ENCODE results near the gene FGA.

FGA gene

DNA sequence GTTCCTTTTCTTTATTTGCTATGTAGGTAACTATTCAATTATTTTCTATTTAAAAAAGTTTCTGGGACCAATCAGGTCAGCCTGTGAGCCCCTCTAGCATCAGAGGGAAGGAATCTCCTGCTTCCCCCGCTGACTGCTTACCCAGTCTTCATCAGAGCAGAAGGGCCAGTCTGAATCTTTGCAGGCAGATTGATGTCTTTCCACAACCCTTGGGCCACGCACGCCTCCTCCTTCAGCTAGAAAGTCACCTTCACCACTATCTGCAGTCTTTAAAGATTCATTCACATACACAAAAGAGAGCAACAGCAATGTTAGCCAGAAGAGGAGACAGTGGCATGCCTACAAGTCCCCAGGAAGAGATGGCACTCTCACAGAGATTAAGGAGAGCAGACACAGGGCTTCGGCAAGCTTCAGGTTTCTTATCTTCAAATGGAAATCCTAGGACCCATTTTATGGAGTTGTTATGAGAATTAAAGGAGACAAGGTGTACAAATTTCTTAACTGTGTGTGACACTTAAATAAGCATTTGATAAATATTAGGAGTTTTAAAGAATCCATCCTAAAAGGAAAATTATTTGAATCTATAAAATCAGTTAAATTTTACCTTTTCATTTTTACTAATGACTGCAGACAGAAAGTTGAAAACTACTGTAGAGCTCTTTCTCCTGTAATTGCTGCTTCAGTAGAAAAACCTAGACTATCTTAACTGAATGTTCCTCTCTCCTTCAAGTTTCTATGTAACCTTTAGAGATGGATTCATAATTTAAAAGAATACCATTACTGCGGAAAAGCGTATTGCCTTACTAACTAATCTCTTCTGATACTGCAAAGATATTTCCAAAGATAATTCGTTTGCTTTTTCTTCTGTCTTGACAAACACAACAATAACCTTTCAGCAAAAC is 995 bp downstream of the FGA start:
- no peak overlapping the region for H3K4me3 ChIP-seq (ENCODE audit: low read length)
- TF ChIP-seq, protein P1, sequence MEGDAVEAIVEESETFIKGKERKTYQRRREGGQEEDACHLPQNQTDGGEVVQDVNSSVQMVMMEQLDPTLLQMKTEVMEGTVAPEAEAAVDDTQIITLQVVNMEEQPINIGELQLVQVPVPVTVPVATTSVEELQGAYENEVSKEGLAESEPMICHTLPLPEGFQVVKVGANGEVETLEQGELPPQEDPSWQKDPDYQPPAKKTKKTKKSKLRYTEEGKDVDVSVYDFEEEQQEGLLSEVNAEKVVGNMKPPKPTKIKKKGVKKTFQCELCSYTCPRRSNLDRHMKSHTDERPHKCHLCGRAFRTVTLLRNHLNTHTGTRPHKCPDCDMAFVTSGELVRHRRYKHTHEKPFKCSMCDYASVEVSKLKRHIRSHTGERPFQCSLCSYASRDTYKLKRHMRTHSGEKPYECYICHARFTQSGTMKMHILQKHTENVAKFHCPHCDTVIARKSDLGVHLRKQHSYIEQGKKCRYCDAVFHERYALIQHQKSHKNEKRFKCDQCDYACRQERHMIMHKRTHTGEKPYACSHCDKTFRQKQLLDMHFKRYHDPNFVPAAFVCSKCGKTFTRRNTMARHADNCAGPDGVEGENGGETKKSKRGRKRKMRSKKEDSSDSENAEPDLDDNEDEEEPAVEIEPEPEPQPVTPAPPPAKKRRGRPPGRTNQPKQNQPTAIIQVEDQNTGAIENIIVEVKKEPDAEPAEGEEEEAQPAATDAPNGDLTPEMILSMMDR (IDR thresholded peaks at IDR 0.05; ENCODE audit: insufficient read depth, low read depth, low read length, missing control alignments) = no peak
- DNase-seq (ENCODE audit: low read depth) = no peak

DNA sequence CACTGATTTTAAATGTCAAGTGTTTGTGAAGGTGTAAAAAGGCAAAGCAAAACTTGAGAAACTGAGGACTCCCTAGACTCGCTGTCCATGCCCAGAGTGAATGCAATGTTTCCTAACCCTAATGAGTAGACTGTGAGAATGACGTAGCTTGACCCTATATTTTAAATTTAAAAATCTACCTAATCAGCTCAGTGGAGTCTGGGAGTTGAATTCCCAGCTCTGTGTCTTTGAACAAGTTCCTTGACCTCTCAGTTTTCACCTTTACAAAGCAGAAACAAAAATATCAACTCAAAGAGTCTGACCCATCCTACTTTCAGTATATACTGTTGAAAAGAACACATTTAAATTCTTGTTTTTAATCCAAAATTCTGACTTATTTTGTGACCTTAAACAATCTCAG is 2.3 kb downstream of the FGA start:
- DNase-seq (ENCODE audit: low read depth) = no peak
- TF ChIP-seq, protein P1 (IDR thresholded peaks at IDR 0.05; ENCODE audit: insufficient read depth, low read depth, low read length, missing control alignments) = no peak
- H3K4me3 ChIP-seq (ENCODE audit: low read length) = no peak overlapping the region

DNA sequence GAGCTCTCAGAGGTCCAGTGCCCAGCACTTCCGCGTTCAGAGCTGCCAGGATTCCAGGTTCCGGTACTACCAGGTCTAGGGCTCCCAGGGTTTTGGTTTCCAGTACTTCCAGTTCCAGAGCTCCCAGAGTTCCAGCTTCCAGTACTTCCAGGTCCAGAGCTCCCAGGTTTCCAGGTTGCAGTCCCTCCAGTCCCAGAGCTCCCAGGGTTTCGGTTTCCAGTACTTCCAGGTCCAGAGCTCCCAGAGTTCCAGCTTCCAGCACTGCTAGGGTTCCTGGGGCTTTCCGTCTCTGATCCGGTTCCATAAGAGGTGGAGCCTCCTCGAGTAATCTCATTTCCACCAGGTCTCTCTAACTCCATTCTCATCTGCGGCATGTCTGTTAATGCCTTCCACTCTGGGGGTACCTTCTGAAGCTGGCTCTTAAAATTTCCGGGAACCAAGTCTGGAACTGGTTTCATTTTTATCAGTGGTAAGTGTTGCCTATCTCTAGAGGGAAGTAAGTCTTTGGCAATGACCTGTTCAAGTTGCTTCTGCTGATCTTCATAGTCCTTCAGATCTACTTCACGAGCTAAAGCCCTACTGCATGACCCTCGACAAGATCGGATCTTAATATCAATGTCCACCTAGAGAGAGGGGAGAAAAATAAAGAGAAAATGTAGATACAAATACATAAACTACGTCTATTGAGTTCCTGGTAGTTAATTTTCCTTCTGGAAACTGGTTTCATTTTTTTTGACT is 4.1 kb downstream of the FGA start:
- no peak for DNase-seq (ENCODE audit: low read depth)
- no peak overlapping the region for H3K4me3 ChIP-seq (ENCODE audit: low read length)
- TF ChIP-seq, protein P1 (IDR thresholded peaks at IDR 0.05; ENCODE audit: insufficient read depth, low read depth, low read length, missing control alignments) = no peak

DNA sequence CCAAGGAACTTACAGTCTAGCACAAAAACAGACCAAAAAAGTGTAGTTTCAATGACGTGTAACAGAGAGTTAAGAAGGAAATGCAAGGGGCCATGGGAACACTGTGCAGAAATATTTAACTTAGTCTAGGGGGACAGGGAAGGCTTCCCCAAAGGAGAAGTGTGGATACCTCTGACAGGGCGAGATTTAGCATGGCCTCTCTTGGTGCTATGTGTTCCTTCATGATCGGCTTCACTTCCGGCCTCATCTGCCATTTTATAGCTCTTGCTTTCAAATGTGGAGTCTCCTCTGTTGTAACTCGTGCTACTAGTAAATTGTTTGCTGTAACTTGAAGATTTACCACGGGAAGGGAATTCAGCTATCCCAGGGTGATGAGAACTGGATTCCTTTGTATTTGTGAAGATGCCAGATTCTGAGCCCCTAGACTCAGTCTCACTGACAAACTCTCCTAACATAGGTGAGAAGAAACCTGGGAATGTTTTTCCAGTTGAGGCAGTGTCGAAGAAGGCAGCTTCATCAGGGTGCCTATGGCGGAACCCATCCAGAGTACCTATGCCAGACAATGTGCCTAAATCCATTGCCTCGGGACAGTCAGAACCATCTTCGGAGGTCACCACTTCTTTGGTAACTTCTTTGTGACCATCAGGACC is 5.0 kb downstream of the FGA start:
- TF ChIP-seq, protein P1 (IDR thresholded peaks at IDR 0.05; ENCODE audit: insufficient read depth, low read depth, low read length, missing control alignments) = no peak
- no peak overlapping the region for H3K4me3 ChIP-seq (ENCODE audit: low read length)
- no peak for DNase-seq (ENCODE audit: low read depth)

DNA sequence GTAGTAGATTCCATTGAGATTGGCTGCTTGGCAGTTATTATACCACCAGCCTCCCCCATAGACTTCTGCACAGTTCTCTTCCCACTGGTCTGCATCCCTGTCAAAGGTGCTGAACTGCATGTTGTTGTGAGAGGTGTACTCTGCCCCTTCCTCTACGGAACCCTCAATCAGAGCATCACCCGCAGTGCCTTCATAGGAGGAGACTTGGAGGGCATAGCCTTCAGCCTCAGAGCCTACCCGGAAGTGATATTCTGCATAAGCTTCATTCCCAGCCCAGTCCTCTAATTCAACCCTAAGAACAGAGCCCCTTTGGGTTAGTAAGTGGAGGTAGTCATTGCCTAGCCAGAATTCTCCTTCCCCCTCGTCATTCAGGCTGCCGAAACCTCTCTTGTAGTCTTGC is 6.3 kb downstream of the FGA start:
- DNase-seq (ENCODE audit: low read depth) = no peak
- TF ChIP-seq, protein P1 (IDR thresholded peaks at IDR 0.05; ENCODE audit: insufficient read depth, low read depth, low read length, missing control alignments) = no peak
- no peak overlapping the region for H3K4me3 ChIP-seq (ENCODE audit: low read length)

DNA sequence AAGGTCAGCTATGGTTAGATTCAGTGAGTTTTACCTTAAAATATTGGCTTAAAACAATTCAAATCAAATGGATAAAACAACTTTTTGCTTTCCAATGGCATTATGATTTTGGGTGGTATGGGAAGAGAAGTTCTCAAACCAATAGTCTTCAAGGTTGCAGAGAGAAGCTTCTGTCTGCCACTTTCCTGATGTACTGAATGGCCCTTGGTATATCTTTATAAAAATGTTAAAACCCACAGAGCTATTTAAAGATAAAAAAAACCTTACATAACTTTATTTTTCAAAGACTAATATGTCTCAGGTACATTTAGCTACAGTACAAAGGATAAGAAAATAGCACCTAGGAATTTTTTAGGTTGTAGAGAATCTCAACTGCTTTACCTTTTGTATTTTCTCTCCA is 6.9 kb downstream of the FGA start:
- no peak for DNase-seq (ENCODE audit: low read depth)
- no peak overlapping the region for H3K4me3 ChIP-seq (ENCODE audit: low read length)
- TF ChIP-seq, protein P1 (IDR thresholded peaks at IDR 0.05; ENCODE audit: insufficient read depth, low read depth, low read length, missing control alignments) = no peak
